Smooth muscle cell (in vitro differentiated cells): Measurements from ENCODE around the gene ANP32A. TPM values are rescaled to one million over a fixed set of nuclear protein-coding genes. Genes with fewer than 3 reads are reported as not detected.

Experiments
- DNase-seq: peaks from one replicate; lab custom pipeline; 2025; ENCODE audit not compliant: unreplicated experiment; lab: John Stamatoyannopoulos, UW
- H2AFZ ChIP-seq: fragments of 200-600 bp; sonication (generic); 2 replicates; pipeline ENCODE4 v1.6.0; 2016; ENCODE audit warnings: antibody characterized with exemption, low read depth, mild to moderate bottlenecking
- H3F3A ChIP-seq: fragments of 200-600 bp; sonication (generic); 2 replicates; pipeline ENCODE4 v1.6.0; 2017; ENCODE audit warnings: antibody characterized with exemption, low read depth
- H3K27ac ChIP-seq: fragments of 200-600 bp; sonication (generic); 2 replicates; pipeline ENCODE4 v1.5.1; 2016; ENCODE audit warnings: low read depth, mild to moderate bottlenecking
- H3K27me3 ChIP-seq: fragments of 200-600 bp; sonication (generic); 2 replicates; pipeline ENCODE4 v1.6.1; 2016; ENCODE audit warnings: low read depth, mild to moderate bottlenecking
- H3K36me3 ChIP-seq: fragments of 200-600 bp; sonication (generic); 2 replicates; pipeline ENCODE4 v1.5.1; 2016; ENCODE audit warnings: low read depth
- H3K4me1 ChIP-seq: fragments of 200-600 bp; sonication (generic); 2 replicates; pipeline ENCODE4 v1.5.1; 2016; ENCODE audit warnings: low read depth
- H3K4me2 ChIP-seq: fragments of 200-600 bp; sonication (generic); 2 replicates; pipeline ENCODE4 v1.6.0; 2016; ENCODE audit warnings: mild to moderate bottlenecking
- H3K4me3 ChIP-seq: fragments of 200-600 bp; sonication (generic); 2 replicates; pipeline ENCODE4 v1.5.1; 2016; ENCODE audit warnings: mild to moderate bottlenecking
- H3K79me2 ChIP-seq: fragments of 200-600 bp; sonication (generic); 2 replicates; pipeline ENCODE4 v1.6.0; 2016; ENCODE audit warnings: low read depth, mild to moderate bottlenecking
- H3K9ac ChIP-seq: fragments of 200-600 bp; sonication (generic); 2 replicates; pipeline ENCODE4 v1.6.0; 2016; ENCODE audit warnings: low read depth
- H3K9me3 ChIP-seq: fragments of 200-600 bp; sonication (generic); replicated peaks from 2 replicates; pipeline ENCODE4 v1.5.1; 2016; ENCODE audit warnings: low read depth
- H4K20me1 ChIP-seq: fragments of 200-600 bp; sonication (generic); 2 replicates; pipeline ENCODE4 v1.6.0; 2016; ENCODE audit warnings: low read depth
- WGBS: methylation state at CpG from one replicate; pipeline ENCODE4 v1.1.7; 2016; ENCODE audit warnings: low lambda C conversion rate; 5-methylcytosine and 5-hydroxymethylcytosine counted together
- polyA plus RNA-seq: library from polyadenylated mRNA; unstranded; fragments of >200 nt; fragmentation: Nextera tagmentation; extraction: Ambion mirVana; gene quantifications from 2 replicates; pipeline ENCODE4 v1.2.1, GENCODE V29; 2016
- total RNA-seq: library from RNA; depleted of rRNA; stranded (reverse); fragments of >200 nt; gene quantifications from 2 replicates; pipeline ENCODE4 v1.2.3, GENCODE V29; 2014
- TF ChIP-seq, protein P1 (sequence below): fragments of 200-600 bp; sonication (generic); IDR thresholded peaks from 2 replicates; pipeline ENCODE4 v1.5.1; 2017; ENCODE audit warnings: borderline replicate concordance, mild to moderate bottlenecking, antibody characterized with exemption; ENCODE audit not compliant: insufficient read depth, poor library complexity, severe bottlenecking

Gene ANP32A
- total and polyA plus RNA-seq, 2 experiments from 2014 or later, result 63.1 to 93.7 TPM

DNA sequence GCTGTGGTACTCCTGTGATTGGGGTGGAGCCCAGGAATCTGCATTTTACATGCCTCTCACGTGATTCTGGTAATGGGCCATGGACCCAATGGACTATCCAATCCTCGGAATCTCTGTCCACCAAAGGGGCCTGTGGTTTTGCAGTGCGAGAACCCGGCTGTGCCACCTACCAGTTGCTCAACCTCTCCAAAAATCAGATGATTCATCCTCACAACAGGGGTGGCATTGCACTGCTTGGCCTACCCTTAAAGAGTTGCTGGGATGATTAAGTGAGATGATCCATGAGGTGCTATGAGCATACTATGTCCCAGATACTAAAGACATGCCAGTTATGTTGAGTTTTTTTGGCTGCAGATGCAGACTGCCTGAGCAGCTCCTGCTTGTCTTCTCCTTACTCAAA is 5.1 kb downstream of the ANP32A start:
- H3K9me3 ChIP-seq, result no peaks in the 10 kb centered on the region
- no peak overlapping the region for H2AFZ ChIP-seq
- DNase-seq, result no peak
- no peaks in the 10 kb centered on the region for H3F3A ChIP-seq
- no peak overlapping the region for H3K9ac ChIP-seq
- no peaks in the 10 kb centered on the region for H3K36me3 ChIP-seq
- H3K27me3 ChIP-seq, result no peaks in the 10 kb centered on the region
- H3K79me2 ChIP-seq, result peaks cover 92% of the 10 kb centered on the region
- peaks cover 64% of the 10 kb centered on the region for H4K20me1 ChIP-seq
- H3K27ac ChIP-seq, result no peak overlapping the region
- H3K4me3 ChIP-seq, result no peak overlapping the region
- peaks cover 33% of the 10 kb centered on the region for H3K4me1 ChIP-seq
- TF ChIP-seq, protein P1, sequence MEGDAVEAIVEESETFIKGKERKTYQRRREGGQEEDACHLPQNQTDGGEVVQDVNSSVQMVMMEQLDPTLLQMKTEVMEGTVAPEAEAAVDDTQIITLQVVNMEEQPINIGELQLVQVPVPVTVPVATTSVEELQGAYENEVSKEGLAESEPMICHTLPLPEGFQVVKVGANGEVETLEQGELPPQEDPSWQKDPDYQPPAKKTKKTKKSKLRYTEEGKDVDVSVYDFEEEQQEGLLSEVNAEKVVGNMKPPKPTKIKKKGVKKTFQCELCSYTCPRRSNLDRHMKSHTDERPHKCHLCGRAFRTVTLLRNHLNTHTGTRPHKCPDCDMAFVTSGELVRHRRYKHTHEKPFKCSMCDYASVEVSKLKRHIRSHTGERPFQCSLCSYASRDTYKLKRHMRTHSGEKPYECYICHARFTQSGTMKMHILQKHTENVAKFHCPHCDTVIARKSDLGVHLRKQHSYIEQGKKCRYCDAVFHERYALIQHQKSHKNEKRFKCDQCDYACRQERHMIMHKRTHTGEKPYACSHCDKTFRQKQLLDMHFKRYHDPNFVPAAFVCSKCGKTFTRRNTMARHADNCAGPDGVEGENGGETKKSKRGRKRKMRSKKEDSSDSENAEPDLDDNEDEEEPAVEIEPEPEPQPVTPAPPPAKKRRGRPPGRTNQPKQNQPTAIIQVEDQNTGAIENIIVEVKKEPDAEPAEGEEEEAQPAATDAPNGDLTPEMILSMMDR, result no peak
- H3K4me2 ChIP-seq, result no peak overlapping the region
- WGBS, result 68% methylated on average over 4 of the region's 4 CpGs

- Histone ChIP-seq H4K20me1 (peaks cover 74% of the 10 kb centered on the region), H3K27ac (no peak overlapping the region)
- TF ChIP-seq, protein P1, result no peak
These were observed 6.1 kb downstream of the ANP32A start for GRCh38 chr15:68814596-68814995.

DNA sequence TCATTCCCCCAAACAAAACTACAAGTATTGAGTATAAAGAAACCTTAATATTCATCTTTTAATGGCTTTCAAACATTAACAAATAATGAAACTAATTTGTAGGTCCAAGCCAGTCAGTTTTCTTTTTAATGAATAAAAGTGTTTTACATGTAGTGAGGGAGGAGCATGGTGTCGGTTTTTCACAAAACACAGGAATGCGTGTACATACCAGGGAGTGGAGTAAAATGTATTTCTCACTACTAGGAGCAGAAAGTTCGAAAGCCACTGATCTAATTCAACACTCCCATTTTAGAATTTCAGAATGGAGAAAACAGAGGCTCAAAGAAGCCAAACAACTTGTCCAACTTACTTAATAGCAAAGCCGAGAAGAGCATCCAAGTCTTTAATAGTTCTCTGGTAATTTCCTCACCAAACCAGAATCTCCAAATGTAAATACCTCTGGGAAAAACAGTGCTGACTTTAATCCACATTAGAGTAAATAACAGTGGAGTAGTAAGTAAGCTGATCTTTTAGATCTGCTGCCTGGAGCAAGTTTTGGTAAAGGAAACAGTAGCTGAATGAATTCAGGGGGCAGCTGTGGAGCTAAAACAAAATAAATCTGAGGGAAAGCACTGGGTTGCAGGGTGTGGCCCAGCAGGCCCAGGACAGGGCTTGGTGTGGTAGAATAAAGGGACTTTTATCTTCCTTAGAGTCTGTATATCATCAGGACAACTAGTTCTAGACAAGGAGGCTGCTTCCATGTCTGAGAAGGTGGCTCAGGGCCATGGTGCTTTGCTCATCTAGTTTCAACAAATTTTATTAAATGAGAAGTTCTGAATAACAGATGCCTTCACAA is 7.9 kb downstream of the ANP32A start:
- no peak overlapping the region for H3K9ac ChIP-seq
- H4K20me1 ChIP-seq, result peaks cover 92% of the 10 kb centered on the region
- peak overlapping the region; percentile 46 for H3K4me2 ChIP-seq

More at GRCh38 chr15:68814596-68814995, 6.1 kb downstream of the ANP32A start:
- Histone ChIP-seq H3K9ac (no peak overlapping the region), H3F3A (no peaks in the 10 kb centered on the region), H3K9me3 (no peaks in the 10 kb centered on the region), H3K79me2 (peaks cover 93% of the 10 kb centered on the region), H3K4me3 (no peak overlapping the region), H3K4me1 (peaks cover 34% of the 10 kb centered on the region), H2AFZ (no peak overlapping the region), H3K36me3 (no peaks in the 10 kb centered on the region), H3K27me3 (no peaks in the 10 kb centered on the region), H3K4me2 (no peak overlapping the region)
- WGBS, result 75% methylated on average over 6 of the region's 6 CpGs
- no peak for DNase-seq

More for the DNA sequence above, 7.9 kb downstream of the ANP32A start:
- H3K79me2 ChIP-seq, result peaks cover 98% of the 10 kb centered on the region
- TF ChIP-seq, protein P1, result no peak
- no peak for DNase-seq
- H3K4me1 ChIP-seq, result peaks cover 47% of the 10 kb centered on the region
- no peak overlapping the region for H2AFZ ChIP-seq
- H3K27me3 ChIP-seq, result no peaks in the 10 kb centered on the region
- H3K9me3 ChIP-seq, result no peaks in the 10 kb centered on the region
- H3K36me3 ChIP-seq, result no peaks in the 10 kb centered on the region
- H3K27ac ChIP-seq, result peak overlapping the region; percentile 45
- H3K4me3 ChIP-seq, result no peak overlapping the region
- peaks cover 7% of the 10 kb centered on the region for H3F3A ChIP-seq
- 33% methylated on average over 4 of the region's 4 CpGs for WGBS
